Rectal smooth muscle tissue (tissue), 1 donor: Measurements from ENCODE around the gene PABPC3.
A peak's percentile ranks its signal among the peaks of the same experiment; 100 is the strongest.

Experiments
- H3K27ac ChIP-seq: one replicate; pipeline ENCODE4 v1.7.0; 2013; ENCODE audit warnings: low read depth, low read length, inconsistent platforms
- H3K27me3 ChIP-seq: one replicate; pipeline ENCODE4 v1.7.0; 2013; ENCODE audit warnings: low read length; ENCODE audit not compliant: control insufficient read depth, insufficient read depth
- H3K36me3 ChIP-seq: one replicate; pipeline ENCODE4 v1.7.0; 2013; ENCODE audit warnings: low read length; ENCODE audit not compliant: control insufficient read depth, insufficient read depth
- H3K4me1 ChIP-seq: one replicate; pipeline ENCODE4 v1.7.0; 2013; ENCODE audit warnings: low read length; ENCODE audit not compliant: control insufficient read depth, insufficient read depth
- H3K4me3 ChIP-seq: one replicate; pipeline ENCODE4 v1.7.0; 2013; ENCODE audit warnings: low read length
- H3K9ac ChIP-seq: one replicate; pipeline ENCODE4 v1.7.0; 2013; ENCODE audit warnings: low read length

The PABPC3 gene

GRCh38 chr13:25095851-25096453 lies at the start of gene PABPC3:
TSS of gene PABPC3 (plus strand) at chr13:25096136. CDS start at chr13:25096199, 63 bp downstream.
- Histone ChIP-seq H3K4me3 (no peak within 1 kb of the TSS), H3K27me3 (no peaks in the 10 kb centered on the region), H3K4me1 (no peaks in the 10 kb centered on the region), H3K36me3 (no peaks in the 10 kb centered on the region), H3K27ac (no peak within 1 kb of the TSS), H3K9ac (no peak within 1 kb of the TSS)

DNA sequence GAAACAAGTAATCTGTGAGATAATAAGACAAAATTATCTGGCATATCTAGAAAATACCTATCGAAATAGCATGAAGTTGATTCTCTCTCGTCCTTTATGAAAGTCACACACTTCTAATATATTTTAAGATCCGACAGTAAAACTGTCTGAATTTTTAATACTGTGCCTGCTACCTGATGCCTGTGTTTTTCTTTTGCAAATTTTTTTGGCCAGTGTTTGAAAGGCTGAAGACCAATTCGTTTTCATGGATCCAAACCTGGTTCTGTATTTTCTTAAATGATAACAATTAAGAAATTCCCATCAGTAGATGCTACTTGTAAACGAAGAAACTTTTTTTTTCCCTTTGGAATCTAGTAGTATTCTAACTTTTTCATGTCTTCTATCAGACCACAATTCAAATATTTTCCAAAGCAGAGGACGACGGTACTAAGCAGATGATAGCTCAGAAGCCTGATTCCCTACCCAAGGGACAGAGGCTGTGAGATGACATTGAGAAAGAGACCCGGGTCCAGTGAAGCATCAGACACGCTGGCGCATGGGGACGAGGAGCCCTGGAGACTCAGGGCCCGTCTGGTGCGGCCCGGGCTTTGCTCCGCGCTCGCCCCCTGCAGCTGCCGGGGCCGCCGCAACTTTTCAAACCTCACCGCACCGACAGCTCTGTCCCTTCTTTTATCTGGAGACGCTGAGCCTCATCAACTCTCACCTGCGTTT lies 49.5 kb upstream of the PABPC3 start:
- Histone ChIP-seq H3K27ac (no peak overlapping the region), H3K27me3 (peaks cover 7% of the 10 kb centered on the region), H3K36me3 (no peaks in the 10 kb centered on the region), H3K4me1 (no peaks in the 10 kb centered on the region), H3K9ac (no peak overlapping the region), H3K4me3 (peak overlapping the region; percentile 50)

GRCh38 chr13:25046985-25047511 lies 48.9 kb upstream of the PABPC3 start:
- H3K27me3 ChIP-seq = peaks cover 7% of the 10 kb centered on the region
- H3K36me3 ChIP-seq = no peaks in the 10 kb centered on the region
- peak overlapping the region; percentile 50 for H3K4me3 ChIP-seq
- H3K9ac ChIP-seq = no peak overlapping the region
- H3K27ac ChIP-seq = no peak overlapping the region
- no peaks in the 10 kb centered on the region for H3K4me1 ChIP-seq

DNA sequence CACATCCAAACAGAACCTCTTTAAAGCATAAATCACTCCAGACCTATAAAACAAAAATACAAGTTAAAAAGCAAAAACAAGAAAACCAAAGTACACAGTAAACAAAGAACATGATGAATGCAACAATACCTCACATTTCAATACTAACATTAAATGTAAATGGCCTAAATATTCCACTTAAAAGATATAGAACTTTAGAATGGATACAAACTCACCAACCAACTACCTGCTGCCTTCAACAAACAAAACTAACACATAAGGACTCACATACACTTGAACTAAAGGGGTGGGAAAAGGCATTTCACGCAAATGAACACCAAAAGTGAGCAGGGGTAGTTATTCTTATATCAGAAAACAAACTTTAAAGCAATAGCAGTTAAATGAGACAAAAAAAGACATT lies 44.9 kb upstream of the PABPC3 start:
- no peak overlapping the region for H3K27ac ChIP-seq
- no peak overlapping the region for H3K4me3 ChIP-seq
- no peaks in the 10 kb centered on the region for H3K4me1 ChIP-seq
- H3K9ac ChIP-seq = no peak overlapping the region
- peaks cover 3% of the 10 kb centered on the region for H3K27me3 ChIP-seq
- H3K36me3 ChIP-seq = no peaks in the 10 kb centered on the region

GRCh38 chr13:25059166-25059565 lies 36.8 kb upstream of the PABPC3 start:
- Histone ChIP-seq H3K9ac (no peak overlapping the region), H3K27ac (no peak overlapping the region), H3K4me3 (no peak overlapping the region), H3K27me3 (no peaks in the 10 kb centered on the region), H3K36me3 (no peaks in the 10 kb centered on the region), H3K4me1 (no peaks in the 10 kb centered on the region)

DNA sequence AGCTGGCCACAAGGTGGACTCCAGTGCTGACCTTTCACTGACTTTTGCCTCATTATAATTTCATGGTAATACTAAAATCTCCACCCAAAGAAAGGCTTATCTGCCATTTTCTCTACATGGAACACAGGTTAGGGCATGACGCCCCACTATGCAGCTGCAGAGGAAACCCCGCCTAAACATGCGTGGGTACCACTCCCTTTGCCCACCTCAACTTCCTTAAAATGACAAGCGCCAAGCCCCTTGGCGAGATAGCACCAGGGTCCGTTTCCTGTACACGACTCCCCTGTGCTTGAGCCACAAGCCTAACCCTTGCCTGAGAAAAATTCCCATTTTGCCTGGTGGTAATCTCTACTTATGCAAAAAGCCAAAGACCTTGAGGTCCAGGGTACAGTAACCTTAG lies 36.0 kb upstream of the PABPC3 start:
- no peaks in the 10 kb centered on the region for H3K36me3 ChIP-seq
- H3K27ac ChIP-seq = no peak overlapping the region

GRCh38 chr13:25062479-25062878 lies 33.5 kb upstream of the PABPC3 start:
- no peak overlapping the region for H3K27ac ChIP-seq
- no peak overlapping the region for H3K9ac ChIP-seq
- no peaks in the 10 kb centered on the region for H3K27me3 ChIP-seq
- no peaks in the 10 kb centered on the region for H3K36me3 ChIP-seq
- no peak overlapping the region for H3K4me3 ChIP-seq
- H3K4me1 ChIP-seq = no peaks in the 10 kb centered on the region

More for the DNA sequence above, 36.0 kb upstream of the PABPC3 start:
- Histone ChIP-seq H3K4me3 (no peak overlapping the region), H3K4me1 (no peaks in the 10 kb centered on the region), H3K9ac (no peak overlapping the region), H3K27me3 (no peaks in the 10 kb centered on the region)

DNA sequence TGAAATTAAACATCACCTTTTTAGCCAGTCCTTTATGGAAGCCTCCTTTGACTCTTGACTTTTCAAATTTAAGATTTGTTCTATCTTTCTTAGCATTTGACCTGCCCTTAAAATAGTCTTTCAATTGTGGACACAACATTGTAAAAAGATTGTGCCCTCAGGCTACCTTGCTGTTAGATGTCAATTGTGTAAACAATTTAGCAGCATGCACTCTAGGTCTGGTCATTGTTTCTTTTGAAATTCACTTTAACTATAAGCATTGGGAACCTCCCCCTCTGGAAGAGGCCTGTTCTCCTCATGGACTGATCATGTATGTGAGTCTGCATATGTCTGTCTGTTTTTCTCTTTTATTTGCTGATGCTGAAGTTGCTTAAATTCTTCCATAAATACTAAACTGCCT lies 31.5 kb upstream of the PABPC3 start:
- Histone ChIP-seq H3K9ac (no peak overlapping the region), H3K4me3 (no peak overlapping the region), H3K27me3 (no peaks in the 10 kb centered on the region), H3K27ac (no peak overlapping the region), H3K4me1 (no peaks in the 10 kb centered on the region), H3K36me3 (no peaks in the 10 kb centered on the region)

- H3K4me1 ChIP-seq = no peaks in the 10 kb centered on the region
- H3K9ac ChIP-seq = no peak overlapping the region
- no peak overlapping the region for H3K27ac ChIP-seq
- H3K27me3 ChIP-seq = no peaks in the 10 kb centered on the region
- H3K36me3 ChIP-seq = no peaks in the 10 kb centered on the region
- no peak overlapping the region for H3K4me3 ChIP-seq
Observed at GRCh38 chr13:25065974-25066770, 29.8 kb upstream of the PABPC3 start.

- no peak overlapping the region for H3K4me3 ChIP-seq
- no peak overlapping the region for H3K27ac ChIP-seq
- no peaks in the 10 kb centered on the region for H3K27me3 ChIP-seq
- no peaks in the 10 kb centered on the region for H3K36me3 ChIP-seq
- no peak overlapping the region for H3K9ac ChIP-seq
- H3K4me1 ChIP-seq = no peaks in the 10 kb centered on the region
Observed at GRCh38 chr13:25067064-25067463, 28.9 kb upstream of the PABPC3 start.

GRCh38 chr13:25068810-25069209 lies 27.1 kb upstream of the PABPC3 start:
- Histone ChIP-seq H3K36me3 (no peaks in the 10 kb centered on the region), H3K27ac (no peak overlapping the region), H3K4me1 (no peaks in the 10 kb centered on the region), H3K9ac (no peak overlapping the region), H3K27me3 (no peaks in the 10 kb centered on the region), H3K4me3 (no peak overlapping the region)

- no peak overlapping the region for H3K4me3 ChIP-seq
- H3K27me3 ChIP-seq = no peaks in the 10 kb centered on the region
- H3K27ac ChIP-seq = no peak overlapping the region
- no peak overlapping the region for H3K9ac ChIP-seq
- H3K4me1 ChIP-seq = no peaks in the 10 kb centered on the region
- no peaks in the 10 kb centered on the region for H3K36me3 ChIP-seq
Observed at GRCh38 chr13:25069236-25069635, 26.7 kb upstream of the PABPC3 start.
